Panc1 (cell line): ENCODE results near the gene MLN. TPM values are rescaled to one million over a fixed set of nuclear protein-coding genes. Genes with fewer than 3 reads are reported as not detected.

Experiments used
- ATAC-seq: fragments of 200-7000 bp; cut with Tn5 transposase; 2 replicates; pipeline ENCODE4 v1.9.1; 2020; ENCODE audit warnings: mild to moderate bottlenecking, moderate library complexity
- BruUV-seq: library from RNA; stranded (reverse); fragments of 400-500 nt; replicated peaks from 2 replicates; lab custom pipeline; 2021; lab: Mats Ljungman, UMichigan
- CTCF ChIA-PET: fragments of 300-600 bp; sonication (Branson Sonifier 250); formaldehyde crosslinking; loops from one replicate; lab custom pipeline; 2022; ENCODE audit warnings: antibody characterized with exemption; lab: Charles Lee
- POLR2A ChIA-PET: fragments of 300-600 bp; sonication (Branson Sonifier 250); formaldehyde crosslinking; loops from one replicate; lab custom pipeline; 2022; ENCODE audit warnings: antibody characterized with exemption; lab: Charles Lee
- DNase-seq: peaks from one replicate; pipeline ENCODE4 v3.0.0-alpha.2; 2010; ENCODE audit warnings: low read depth, low spot score
- H3K27ac ChIP-seq: 2 replicates; pipeline ENCODE4 v1.5.1; 2011; ENCODE audit warnings: mild to moderate bottlenecking, low read length, inconsistent platforms
- H3K27me3 ChIP-seq: fragments of 200-500 bp; sonication (Bioruptor generic); 2 replicates; pipeline ENCODE4 v1.6.0; 2014; ENCODE audit warnings: low read length, inconsistent platforms; ENCODE audit not compliant: control insufficient read depth, insufficient read depth
- H3K36me3 ChIP-seq: fragments of 200-500 bp; sonication (Bioruptor generic); 2 replicates; pipeline ENCODE4 v1.5.1; 2014; ENCODE audit warnings: inconsistent platforms, mild to moderate bottlenecking, low read length, moderate library complexity; ENCODE audit not compliant: control insufficient read depth, insufficient read depth
- H3K4me1 ChIP-seq: 2 replicates; pipeline ENCODE4 v1.5.1; 2011; ENCODE audit warnings: inconsistent platforms, mild to moderate bottlenecking, low read length, moderate library complexity; ENCODE audit not compliant: control insufficient read depth, insufficient read depth
- H3K4me3 ChIP-seq, 2 experiments: 2 replicates each; pipeline ENCODE4 v1.5.1; 2011 to 2012; ENCODE audit warnings: low read depth in 2 of 2, low read length in 2 of 2, mild to moderate bottlenecking in 2 of 2, inconsistent platforms in 1 of 2, moderate library complexity in 1 of 2
- H3K9me3 ChIP-seq: fragments of 200-500 bp; sonication (Bioruptor generic); 2 replicates; pipeline ENCODE4 v1.5.1; 2014; ENCODE audit warnings: low read depth, mild to moderate bottlenecking, inconsistent platforms, low read length, moderate library complexity; ENCODE audit not compliant: control insufficient read depth, insufficient read depth
- CTCF ChIP-seq: fragments of 450-650 bp; IDR thresholded peaks from 2 replicates; pipeline ENCODE4 v1.5.1; 2017; ENCODE audit warnings: mild to moderate bottlenecking
- POLR2AphosphoS5 ChIP-seq: IDR thresholded peaks from 2 replicates; pipeline ENCODE4 v1.6.1; 2012; ENCODE audit warnings: mild to moderate bottlenecking, low read depth, low read length, moderate library complexity
- SIN3A ChIP-seq: IDR thresholded peaks from 2 replicates; pipeline ENCODE4 v1.6.1; 2012; ENCODE audit warnings: low read depth, mild to moderate bottlenecking, low read length, moderate library complexity, borderline replicate concordance; ENCODE audit not compliant: insufficient read depth
- TCF7L2 ChIP-seq: IDR thresholded peaks from 2 replicates; pipeline ENCODE4 v1.6.1; 2011; ENCODE audit warnings: mild to moderate bottlenecking, low read depth, low read length, inconsistent platforms
- in situ Hi-C: cut with HindIII; loops from 2 replicates; pipeline ENCODE4 v1.10.0; 2016; ENCODE audit warnings: low sequenced_read_pairs, low pct_unique_long_range_greater_than_20kb
- intact Hi-C: fragments of 100-400 bp; cut with micrococcal nuclease; formaldehyde crosslinking; loops from one replicate; pipeline ENCODE4 v1.10.0; 2022; ENCODE audit not compliant: unreplicated experiment
- total RNA-seq: library from RNA; stranded (reverse); gene quantifications from one replicate; pipeline ENCODE4 v1.2.1, GENCODE V29; 2021; ENCODE audit not compliant: unreplicated experiment
- TF ChIP-seq, protein P1 (sequence below), 2 experiments: IDR thresholded peaks; 2 replicates each; pipeline ENCODE4 v1.6.1; 2011 to 2012; ENCODE audit warnings: low read depth in 2 of 2, control low read depth in 1 of 2, low read length in 1 of 2, mild to moderate bottlenecking in 1 of 2, moderate library complexity in 1 of 2; ENCODE audit not compliant: insufficient read depth in 1 of 2

MLN gene
- total RNA-seq, 1 experiment from 2014 or later, result not detected

GRCh38 chr6:33791620-33792019 lies 12.2 kb downstream of the MLN start:
- H3K27ac ChIP-seq, result 0 out of 2 replicates have a peak overlapping the region, but pooled peaks have one; percentile 7
- ATAC-seq (no peak), DNase-seq (no peak)
- CTCF ChIA-PET, result no interaction called here
- POLR2A ChIA-PET, result interaction anchor here (0.6 kb wide), 1 partner anchor 891 kb away, joined by 8 read pairs; no protein-coding TSS in a partner anchor
- intact Hi-C loops, result no loop called here
- no TSS peak for BruUV-seq
- TF ChIP-seq SIN3A (no peak), TCF7L2 (no peak), CTCF (no peak), POLR2AphosphoS5 (no peak)
- TF ChIP-seq, protein P1, sequence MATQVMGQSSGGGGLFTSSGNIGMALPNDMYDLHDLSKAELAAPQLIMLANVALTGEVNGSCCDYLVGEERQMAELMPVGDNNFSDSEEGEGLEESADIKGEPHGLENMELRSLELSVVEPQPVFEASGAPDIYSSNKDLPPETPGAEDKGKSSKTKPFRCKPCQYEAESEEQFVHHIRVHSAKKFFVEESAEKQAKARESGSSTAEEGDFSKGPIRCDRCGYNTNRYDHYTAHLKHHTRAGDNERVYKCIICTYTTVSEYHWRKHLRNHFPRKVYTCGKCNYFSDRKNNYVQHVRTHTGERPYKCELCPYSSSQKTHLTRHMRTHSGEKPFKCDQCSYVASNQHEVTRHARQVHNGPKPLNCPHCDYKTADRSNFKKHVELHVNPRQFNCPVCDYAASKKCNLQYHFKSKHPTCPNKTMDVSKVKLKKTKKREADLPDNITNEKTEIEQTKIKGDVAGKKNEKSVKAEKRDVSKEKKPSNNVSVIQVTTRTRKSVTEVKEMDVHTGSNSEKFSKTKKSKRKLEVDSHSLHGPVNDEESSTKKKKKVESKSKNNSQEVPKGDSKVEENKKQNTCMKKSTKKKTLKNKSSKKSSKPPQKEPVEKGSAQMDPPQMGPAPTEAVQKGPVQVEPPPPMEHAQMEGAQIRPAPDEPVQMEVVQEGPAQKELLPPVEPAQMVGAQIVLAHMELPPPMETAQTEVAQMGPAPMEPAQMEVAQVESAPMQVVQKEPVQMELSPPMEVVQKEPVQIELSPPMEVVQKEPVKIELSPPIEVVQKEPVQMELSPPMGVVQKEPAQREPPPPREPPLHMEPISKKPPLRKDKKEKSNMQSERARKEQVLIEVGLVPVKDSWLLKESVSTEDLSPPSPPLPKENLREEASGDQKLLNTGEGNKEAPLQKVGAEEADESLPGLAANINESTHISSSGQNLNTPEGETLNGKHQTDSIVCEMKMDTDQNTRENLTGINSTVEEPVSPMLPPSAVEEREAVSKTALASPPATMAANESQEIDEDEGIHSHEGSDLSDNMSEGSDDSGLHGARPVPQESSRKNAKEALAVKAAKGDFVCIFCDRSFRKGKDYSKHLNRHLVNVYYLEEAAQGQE (IDR thresholded peaks at IDR 0.05; ENCODE audit: insufficient read depth in 1 of 2, low read depth in 2 of 2, low read length in 1 of 2), result no peak
- H3K27me3 ChIP-seq, result no peaks in the 10 kb centered on the region
- peaks cover 34% of the 10 kb centered on the region for H3K4me1 ChIP-seq
- in situ Hi-C loops, result no loop called here
- peaks cover 2% of the 10 kb centered on the region; the same call in 1 of the 2 replicates for H3K36me3 ChIP-seq
- H3K9me3 ChIP-seq, result no peaks in the 10 kb centered on the region
- no peak overlapping the region for H3K4me3 ChIP-seq

- Histone ChIP-seq H3K36me3 (peaks cover 5% of the 10 kb centered on the region), H3K27me3 (no peaks in the 10 kb centered on the region), H3K27ac (no peak overlapping the region), H3K4me3 (no peak overlapping the region), H3K9me3 (no peaks in the 10 kb centered on the region), H3K4me1 (peaks cover 41% of the 10 kb centered on the region)
- POLR2A ChIA-PET, result interaction anchor here (0.6 kb wide), 1 partner anchor 891 kb away, joined by 8 read pairs; no protein-coding TSS in a partner anchor
- in situ Hi-C loops (no loop called here), intact Hi-C loops (no loop called here)
- no peak for ATAC-seq
- no TSS peak for BruUV-seq
- no peak for DNase-seq
- TF ChIP-seq, protein P1 (IDR thresholded peaks at IDR 0.05; ENCODE audit: insufficient read depth in 1 of 2, low read depth in 2 of 2, low read length in 1 of 2), result no peak
- TF ChIP-seq CTCF, result no peak
- no peak for TF ChIP-seq TCF7L2
- TF ChIP-seq SIN3A, result no peak
- TF ChIP-seq POLR2AphosphoS5, result no peak
- CTCF ChIA-PET, result no interaction called here
Measured at GRCh38 chr6:33790910-33791309, 12.9 kb downstream of the MLN start.
